ENCODE measurements around the gene SLC15A2. TPM values are rescaled to one million over a fixed set of nuclear protein-coding genes. Genes with fewer than 3 reads are reported as not detected.

Gene SLC15A2
- total and polyA plus RNA-seq, 2 experiments from 2014 or later, result 0.26 to 0.90 TPM

GRCh38 chr3:121942116-121942786, 48.0 kb downstream of the SLC15A2 start (continued):
- TF ChIP-seq ZNF462 (CRISPR knock-in tag; IDR thresholded peaks at IDR 0.05), result no peak
- no peak for TF ChIP-seq EZH2phosphoT487 (IDR thresholded peaks at IDR 0.05; ENCODE audit: unreplicated experiment)
- TF ChIP-seq ZNF331 (CRISPR knock-in tag; IDR thresholded peaks at IDR 0.05; ENCODE audit: low read depth), result no peak
- TF ChIP-seq, protein P1, sequence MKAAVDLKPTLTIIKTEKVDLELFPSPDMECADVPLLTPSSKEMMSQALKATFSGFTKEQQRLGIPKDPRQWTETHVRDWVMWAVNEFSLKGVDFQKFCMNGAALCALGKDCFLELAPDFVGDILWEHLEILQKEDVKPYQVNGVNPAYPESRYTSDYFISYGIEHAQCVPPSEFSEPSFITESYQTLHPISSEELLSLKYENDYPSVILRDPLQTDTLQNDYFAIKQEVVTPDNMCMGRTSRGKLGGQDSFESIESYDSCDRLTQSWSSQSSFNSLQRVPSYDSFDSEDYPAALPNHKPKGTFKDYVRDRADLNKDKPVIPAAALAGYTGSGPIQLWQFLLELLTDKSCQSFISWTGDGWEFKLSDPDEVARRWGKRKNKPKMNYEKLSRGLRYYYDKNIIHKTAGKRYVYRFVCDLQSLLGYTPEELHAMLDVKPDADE (IDR thresholded peaks at IDR 0.05), result no peak

GRCh38 chr3:121943431-121943830, 49.2 kb downstream of the SLC15A2 start:
- H3K27me3 ChIP-seq (ENCODE audit: insufficient read depth), result no peaks in the 10 kb centered on the region
- no peaks in the 10 kb centered on the region for H3K79me2 ChIP-seq (replicated peaks; ENCODE audit: insufficient read depth)
- ATAC-seq, result no peak
- TF ChIP-seq EZH2 (IDR thresholded peaks at IDR 0.05; ENCODE audit: low read depth, unreplicated experiment) (no peak), EZH2phosphoT487 (IDR thresholded peaks at IDR 0.05; ENCODE audit: unreplicated experiment) (no peak)
- TF ChIP-seq, protein P1 (IDR thresholded peaks at IDR 0.05), result no peak
- H4K20me1 ChIP-seq (replicated peaks; ENCODE audit: insufficient read depth), result no peaks in the 10 kb centered on the region
- DNase-seq (ENCODE audit: low spot score), result no peak
- no peak overlapping the region for H3K27ac ChIP-seq (ENCODE audit: low read depth)
- peaks cover 18% of the 10 kb centered on the region for H3K36me3 Mint-ChIP-seq (ENCODE audit: low read depth)
- no peak overlapping the region for H2AFZ ChIP-seq
- no peaks in the 10 kb centered on the region for H3K36me3 ChIP-seq (ENCODE audit: insufficient read depth)
- peaks cover 4% of the 10 kb centered on the region; the same call in 1 of the 3 replicates for H3K9me3 Mint-ChIP-seq
- no peak overlapping the region for H3K4me3 Mint-ChIP-seq
- no peaks in the 10 kb centered on the region for H3K4me1 ChIP-seq (ENCODE audit: insufficient read depth)
- H3K27me3 Mint-ChIP-seq (ENCODE audit: insufficient read depth, low read depth, poor library complexity), result no peaks in the 10 kb centered on the region
- H3F3A ChIP-seq (replicated peaks; ENCODE audit: low read depth), result no peaks in the 10 kb centered on the region
- peaks cover 24% of the 10 kb centered on the region for H3K4me1 Mint-ChIP-seq
- no peak overlapping the region for H3K27ac Mint-ChIP-seq
- H3K4me2 ChIP-seq, result no peak overlapping the region
- no peaks in the 10 kb centered on the region; the same call in 1 of the 2 replicates for H3K9me2 ChIP-seq (ENCODE audit: insufficient read depth)
- H3K4me3 ChIP-seq, result no peak overlapping the region

Data from GM23338 (cell line).